ENCODE data around the gene LRRC3C.

The LRRC3C gene

GRCh38 chr17:39949028-39949427 is 21.5 kb downstream of the LRRC3C start:
- no peak for DNase-seq (ENCODE audit: low spot score)

GRCh38 chr17:39950871-39951348 is 23.4 kb downstream of the LRRC3C start:
- DNase-seq (ENCODE audit: low spot score): no peak

GRCh38 chr17:39951924-39952679 is 24.6 kb downstream of the LRRC3C start:
- no peak for DNase-seq (ENCODE audit: low spot score)

- peak; percentile 87 for DNase-seq (ENCODE audit: low spot score)
Observed at GRCh38 chr17:39952680-39953470, 25.3 kb downstream of the LRRC3C start.

- no peak for DNase-seq (ENCODE audit: low spot score)
Observed at GRCh38 chr17:39953471-39953888, 25.9 kb downstream of the LRRC3C start.

GRCh38 chr17:39954876-39955275 is 27.3 kb downstream of the LRRC3C start:
- no peak for DNase-seq (ENCODE audit: low spot score)

- DNase-seq (ENCODE audit: low spot score): no peak
Observed at GRCh38 chr17:39955726-39956225, 28.2 kb downstream of the LRRC3C start.

- no peak for DNase-seq (ENCODE audit: low spot score)
Observed at GRCh38 chr17:39960524-39961041, 33.1 kb downstream of the LRRC3C start.

- DNase-seq (ENCODE audit: low spot score): no peak
Observed at GRCh38 chr17:39962642-39963220, 35.2 kb downstream of the LRRC3C start, which contains the start of gene GSDMA. Gene GSDMA (plus strand): TSS chr17:39963004. CDS start chr17:39965688, 2,684 bp downstream.

GRCh38 chr17:39963829-39964228 is 36.3 kb downstream of the LRRC3C start:
- DNase-seq (ENCODE audit: low spot score): no peak

GRCh38 chr17:39965017-39965699 is 37.6 kb downstream of the LRRC3C start:
- DNase-seq (ENCODE audit: low spot score): no peak

- no peak for DNase-seq (ENCODE audit: low spot score)
Observed at GRCh38 chr17:39966771-39967170, 39.2 kb downstream of the LRRC3C start.

GRCh38 chr17:39968761-39969160 is 41.2 kb downstream of the LRRC3C start:
- no peak for DNase-seq (ENCODE audit: low spot score)

GRCh38 chr17:39969375-39969774 is 41.8 kb downstream of the LRRC3C start:
- no peak for DNase-seq (ENCODE audit: low spot score)

GRCh38 chr17:39970157-39970692 is 42.7 kb downstream of the LRRC3C start:
- DNase-seq (ENCODE audit: low spot score): no peak

- no peak for DNase-seq (ENCODE audit: low spot score)
Observed at GRCh38 chr17:39971076-39971603, 43.6 kb downstream of the LRRC3C start.

GRCh38 chr17:39972271-39972670 is 44.7 kb downstream of the LRRC3C start:
- no peak for DNase-seq (ENCODE audit: low spot score)

- no peak for DNase-seq (ENCODE audit: low spot score)
Observed at GRCh38 chr17:39973496-39973895, 46.0 kb downstream of the LRRC3C start.

GRCh38 chr17:39974433-39974832 is 46.9 kb downstream of the LRRC3C start:
- DNase-seq (ENCODE audit: low spot score): no peak

- DNase-seq (ENCODE audit: low spot score): no peak
Observed at GRCh38 chr17:39975801-39976200, 48.3 kb downstream of the LRRC3C start.

All from pons (tissue), 1 donor.